ENCODE measurements around the gene ITPRID1.

The ITPRID1 gene

GRCh38 chr7:31640381-31640780 is 126.5 kb downstream of the ITPRID1 start:
- H3K9ac ChIP-seq (ENCODE audit: low read depth, low read length, poor library complexity, severe bottlenecking) = no peak overlapping the region
- H3K79me2 ChIP-seq (ENCODE audit: insufficient read depth, low read length) = no peaks in the 10 kb centered on the region
- no peak for TF ChIP-seq EZH2phosphoT487 (IDR thresholded peaks at IDR 0.05; ENCODE audit: borderline replicate concordance)
- TF ChIP-seq CTCF (conservative IDR thresholded peaks at IDR 0.05; ENCODE audit: low read length) = no peak
- H3K9me2 ChIP-seq (replicated peaks; ENCODE audit: low read depth, low read length) = no peaks in the 10 kb centered on the region
- no peaks in the 10 kb centered on the region for H3K27me3 ChIP-seq (ENCODE audit: insufficient read depth, low read length, poor library complexity, severe bottlenecking)
- no peak overlapping the region for H3K4me3 ChIP-seq (ENCODE audit: low read length, poor library complexity, severe bottlenecking)
- H3F3A ChIP-seq (ENCODE audit: low read depth) = no peaks in the 10 kb centered on the region
- H3K36me3 ChIP-seq (ENCODE audit: insufficient read depth, low read length) = no peaks in the 10 kb centered on the region
- H3K9me3 ChIP-seq (ENCODE audit: insufficient read depth, low read depth, low read length) = no peaks in the 10 kb centered on the region
- H3K4me1 ChIP-seq (ENCODE audit: insufficient read depth, low read length, poor library complexity, severe bottlenecking) = no peaks in the 10 kb centered on the region
- no peak overlapping the region for H2AFZ ChIP-seq (ENCODE audit: low read length)
- H4K20me1 ChIP-seq (ENCODE audit: insufficient read depth, low read length, poor library complexity, severe bottlenecking) = no peaks in the 10 kb centered on the region
- H3K4me2 ChIP-seq (ENCODE audit: low read depth, low read length, poor library complexity, severe bottlenecking) = no peak overlapping the region

GRCh38 chr7:31642681-31643115 is 128.8 kb downstream of the ITPRID1 start:
- H3F3A ChIP-seq (ENCODE audit: low read depth) = no peaks in the 10 kb centered on the region
- no peaks in the 10 kb centered on the region for H3K79me2 ChIP-seq (ENCODE audit: insufficient read depth, low read length)
- H3K4me3 ChIP-seq (ENCODE audit: low read length, poor library complexity, severe bottlenecking) = no peak overlapping the region
- H2AFZ ChIP-seq (ENCODE audit: low read length) = no peak overlapping the region
- H3K9me3 ChIP-seq (ENCODE audit: insufficient read depth, low read depth, low read length) = no peaks in the 10 kb centered on the region
- no peaks in the 10 kb centered on the region for H3K36me3 ChIP-seq (ENCODE audit: insufficient read depth, low read length)
- no peaks in the 10 kb centered on the region for H3K9me2 ChIP-seq (replicated peaks; ENCODE audit: low read depth, low read length)
- H3K4me2 ChIP-seq (ENCODE audit: low read depth, low read length, poor library complexity, severe bottlenecking) = no peak overlapping the region
- no peaks in the 10 kb centered on the region for H3K4me1 ChIP-seq (ENCODE audit: insufficient read depth, low read length, poor library complexity, severe bottlenecking)
- no peak overlapping the region for H3K9ac ChIP-seq (ENCODE audit: low read depth, low read length, poor library complexity, severe bottlenecking)
- H3K27me3 ChIP-seq (ENCODE audit: insufficient read depth, low read length, poor library complexity, severe bottlenecking) = no peaks in the 10 kb centered on the region
- no peak for TF ChIP-seq CTCF (conservative IDR thresholded peaks at IDR 0.05; ENCODE audit: low read length)
- TF ChIP-seq EZH2phosphoT487 (IDR thresholded peaks at IDR 0.05; ENCODE audit: borderline replicate concordance) = no peak
- no peaks in the 10 kb centered on the region for H4K20me1 ChIP-seq (ENCODE audit: insufficient read depth, low read length, poor library complexity, severe bottlenecking)

- Histone ChIP-seq H3K27me3 (ENCODE audit: insufficient read depth, low read length, poor library complexity, severe bottlenecking) (no peaks in the 10 kb centered on the region), H3K9ac (ENCODE audit: low read depth, low read length, poor library complexity, severe bottlenecking) (no peak overlapping the region)
Observed at GRCh38 chr7:31646942-31647341, 133.1 kb downstream of the ITPRID1 start.

More at GRCh38 chr7:31646942-31647341, 133.1 kb downstream of the ITPRID1 start:
- Histone ChIP-seq H3K79me2 (ENCODE audit: insufficient read depth, low read length) (no peaks in the 10 kb centered on the region), H3K36me3 (ENCODE audit: insufficient read depth, low read length) (no peaks in the 10 kb centered on the region), H3K4me2 (ENCODE audit: low read depth, low read length, poor library complexity, severe bottlenecking) (no peak overlapping the region), H3K9me3 (ENCODE audit: insufficient read depth, low read depth, low read length) (no peaks in the 10 kb centered on the region), H3F3A (ENCODE audit: low read depth) (no peaks in the 10 kb centered on the region), H2AFZ (ENCODE audit: low read length) (no peak overlapping the region), H3K9me2 (replicated peaks; ENCODE audit: low read depth, low read length) (no peaks in the 10 kb centered on the region), H4K20me1 (ENCODE audit: insufficient read depth, low read length, poor library complexity, severe bottlenecking) (no peaks in the 10 kb centered on the region), H3K4me1 (ENCODE audit: insufficient read depth, low read length, poor library complexity, severe bottlenecking) (no peaks in the 10 kb centered on the region), H3K4me3 (ENCODE audit: low read length, poor library complexity, severe bottlenecking) (no peak overlapping the region)
- no peak for TF ChIP-seq CTCF (conservative IDR thresholded peaks at IDR 0.05; ENCODE audit: low read length)
- TF ChIP-seq EZH2phosphoT487 (IDR thresholded peaks at IDR 0.05; ENCODE audit: borderline replicate concordance) = no peak
